GM23248 (cell line): Measurements from ENCODE around the gene PEX13. TPM values are rescaled to one million over a fixed set of nuclear protein-coding genes. Genes with fewer than 3 reads are reported as not detected.

ENCODE experiments used
- DNase-seq: peaks from one replicate; pipeline ENCODE4 v3.0.0-alpha.2; 2015
- H2AFZ ChIP-seq: fragments of 200-600 bp; sonication (generic); 2 replicates; pipeline ENCODE4 v1.6.1; 2016; ENCODE audit warnings: antibody characterized with exemption
- H3F3A ChIP-seq: fragments of 200-600 bp; sonication (generic); 2 replicates; pipeline ENCODE4 v1.6.1; 2016; ENCODE audit warnings: mild to moderate bottlenecking, antibody characterized with exemption, mixed run types; ENCODE audit not compliant: insufficient read depth
- H3K27ac ChIP-seq: fragments of 200-600 bp; sonication (generic); 2 replicates; pipeline ENCODE4 v1.5.1; 2016; ENCODE audit warnings: mild to moderate bottlenecking
- H3K27me3 ChIP-seq: fragments of 200-600 bp; sonication (generic); replicated peaks from 2 replicates; pipeline ENCODE4 v1.6.1; 2016; ENCODE audit warnings: mild to moderate bottlenecking; ENCODE audit not compliant: insufficient read depth
- H3K36me3 ChIP-seq: fragments of 200-600 bp; sonication (generic); 2 replicates; pipeline ENCODE4 v1.6.1; 2016; ENCODE audit warnings: low read depth, mild to moderate bottlenecking
- H3K4me1 ChIP-seq: fragments of 200-600 bp; sonication (generic); 2 replicates; pipeline ENCODE4 v1.6.1; 2016; ENCODE audit warnings: mild to moderate bottlenecking; ENCODE audit not compliant: insufficient read depth
- H3K4me2 ChIP-seq: fragments of 200-600 bp; sonication (generic); one replicate; pipeline ENCODE4 v1.6.1; 2016; ENCODE audit warnings: mild to moderate bottlenecking; ENCODE audit not compliant: unreplicated experiment
- H3K4me3 ChIP-seq: fragments of 200-600 bp; sonication (generic); 2 replicates; pipeline ENCODE4 v1.5.1; 2016; ENCODE audit warnings: mild to moderate bottlenecking
- H3K79me2 ChIP-seq: fragments of 200-600 bp; sonication (generic); 2 replicates; pipeline ENCODE4 v1.6.1; 2016; ENCODE audit warnings: mild to moderate bottlenecking; ENCODE audit not compliant: insufficient read depth
- H3K9ac ChIP-seq: fragments of 200-600 bp; sonication (generic); 2 replicates; pipeline ENCODE4 v1.6.1; 2016; ENCODE audit warnings: mild to moderate bottlenecking
- H3K9me2 ChIP-seq: fragments of 200-600 bp; sonication (generic); 2 replicates; pipeline ENCODE4 v1.6.1; 2016; ENCODE audit warnings: mixed run types, mild to moderate bottlenecking, moderate library complexity; ENCODE audit not compliant: insufficient read depth
- H3K9me3 ChIP-seq: fragments of 200-600 bp; sonication (generic); one replicate; pipeline ENCODE4 v1.6.1; 2017; ENCODE audit warnings: low read depth
- H4K20me1 ChIP-seq: fragments of 200-600 bp; sonication (generic); 2 replicates; pipeline ENCODE4 v1.6.0; 2016; ENCODE audit not compliant: insufficient read depth
- EZH2 ChIP-seq: fragments of 200-600 bp; sonication (generic); IDR thresholded peaks from 2 replicates; pipeline ENCODE4 v1.6.1; 2018; ENCODE audit warnings: antibody characterized with exemption, mild to moderate bottlenecking; ENCODE audit not compliant: insufficient read depth, poor library complexity, severe bottlenecking
- EZH2phosphoT487 ChIP-seq: fragments of 200-600 bp; sonication (generic); IDR thresholded peaks from 2 replicates; pipeline ENCODE4 v1.6.1; 2018; ENCODE audit warnings: antibody characterized with exemption, moderate library complexity, mild to moderate bottlenecking, low read depth; ENCODE audit not compliant: insufficient read depth
- WGBS, 2 experiments: methylation state at CpG; one replicate each; pipeline ENCODE4 v1.1.6; 2015 to 2017; ENCODE audit warnings: low lambda C conversion rate in 2 of 2, low coverage in 1 of 2; ENCODE audit errors: missing lambda C conversion rate in 2 of 2; 5-methylcytosine and 5-hydroxymethylcytosine counted together
- in situ Hi-C: fragments of 300-500 bp; cut with MboI; formaldehyde crosslinking; loops from 2 replicates; pipeline ENCODE4 v1.15.0; 2020
- polyA plus RNA-seq: library from polyadenylated mRNA; unstranded; fragments of >200 nt; fragmentation: Nextera tagmentation; extraction: Ambion mirVana; gene quantifications from 2 replicates; pipeline ENCODE4 v1.2.1, GENCODE V29; 2016
- total RNA-seq: library from RNA; depleted of rRNA; stranded (reverse); fragments of >200 nt; shearing (Covaris generic); gene quantifications from 2 replicates; pipeline ENCODE4 v1.2.3, GENCODE V29; 2014; rRNA removed

PEX13 gene
- total RNA-seq = 39.1 and 43.6 TPM in 2 replicates
- 22.4 and 25.0 TPM in 2 replicates for polyA plus RNA-seq

GRCh38 chr2:61017556-61018317 is at the start of gene PEX13, which contains the start of gene PUS10:
TSS of gene PEX13 (plus strand) at chr2:61017720. CDS start at chr2:61017760, 40 bp downstream.
TSS of gene PUS10 (minus strand) at chr2:61018255. CDS start at chr2:61011890, 6,365 bp downstream.
- Histone ChIP-seq H3K4me3 (peak within 1 kb of the TSS; percentile 90), H3K9me3 (no peaks in the 10 kb centered on the region), H3K9ac (peak within 1 kb of the TSS; percentile 87), H3K4me1 (peaks cover 18% of the 10 kb centered on the region), H3K4me2 (peak within 1 kb of the TSS; percentile 81), H3F3A (peaks cover 9% of the 10 kb centered on the region; the same call in 1 of the 2 replicates), H2AFZ (peak within 1 kb of the TSS; percentile 93), H3K9me2 (no peaks in the 10 kb centered on the region), H4K20me1 (no peaks in the 10 kb centered on the region), H3K27me3 (no peaks in the 10 kb centered on the region), H3K27ac (peak within 1 kb of the TSS; percentile 74), H3K36me3 (no peaks in the 10 kb centered on the region), H3K79me2 (peaks cover 69% of the 10 kb centered on the region)
- TF ChIP-seq EZH2 = no peak
- DNase-seq = peak; percentile 88
- in situ Hi-C loops = no loop called here
- 2% methylated on average over 37 to 39 of the region's 39 CpGs for WGBS, 2 experiments

GRCh38 chr2:60972889-60973656 is 44.4 kb upstream of the PEX13 start:
- no peak overlapping the region for H2AFZ ChIP-seq
- no peak for DNase-seq
- 92 to 93% methylated on average over 29 to 32 of the region's 32 CpGs for WGBS, 2 experiments

GRCh38 chr2:60973705-60974104 is 43.8 kb upstream of the PEX13 start:
- no peak overlapping the region for H3K4me2 ChIP-seq
- no peaks in the 10 kb centered on the region for H4K20me1 ChIP-seq
- no peaks in the 10 kb centered on the region for H3K9me2 ChIP-seq
- in situ Hi-C loops = no loop called here
- H3K79me2 ChIP-seq = no peaks in the 10 kb centered on the region
- no peak overlapping the region for H3K9ac ChIP-seq
- no peak overlapping the region for H3K27ac ChIP-seq
- DNase-seq = no peak
- no peak for TF ChIP-seq EZH2
- no peak for TF ChIP-seq EZH2phosphoT487
- no peak overlapping the region for H2AFZ ChIP-seq
- H3K27me3 ChIP-seq = no peaks in the 10 kb centered on the region
- no peaks in the 10 kb centered on the region for H3K9me3 ChIP-seq
- H3K4me1 ChIP-seq = no peaks in the 10 kb centered on the region
- no peaks in the 10 kb centered on the region for H3F3A ChIP-seq
- no peaks in the 10 kb centered on the region for H3K36me3 ChIP-seq
- no peak overlapping the region for H3K4me3 ChIP-seq
- 56 to 62% methylated on average over 5 of the region's 5 CpGs for WGBS, 2 experiments

More at GRCh38 chr2:60972889-60973656, 44.4 kb upstream of the PEX13 start:
- no peak overlapping the region for H3K27ac ChIP-seq
- no peak overlapping the region for H3K9ac ChIP-seq
- no peaks in the 10 kb centered on the region for H3K79me2 ChIP-seq
- H3K9me3 ChIP-seq = no peaks in the 10 kb centered on the region
- no peak overlapping the region for H3K4me3 ChIP-seq
- in situ Hi-C loops = no loop called here
- no peaks in the 10 kb centered on the region for H4K20me1 ChIP-seq
- H3F3A ChIP-seq = no peaks in the 10 kb centered on the region
- no peaks in the 10 kb centered on the region for H3K4me1 ChIP-seq
- H3K4me2 ChIP-seq = no peak overlapping the region
- no peaks in the 10 kb centered on the region for H3K9me2 ChIP-seq
- H3K36me3 ChIP-seq = no peaks in the 10 kb centered on the region
- TF ChIP-seq EZH2phosphoT487 (no peak), EZH2 (no peak)
- no peaks in the 10 kb centered on the region for H3K27me3 ChIP-seq

GRCh38 chr2:60974652-60975051 is 42.9 kb upstream of the PEX13 start:
- WGBS, 2 experiments = 93 to 95% methylated on average over 16 of the region's 16 CpGs
- no peak for DNase-seq
- no peak overlapping the region for H3K4me3 ChIP-seq
- H3K27ac ChIP-seq = no peak overlapping the region
- H3K27me3 ChIP-seq = no peaks in the 10 kb centered on the region
- H3K4me1 ChIP-seq = no peaks in the 10 kb centered on the region
- no peaks in the 10 kb centered on the region for H3F3A ChIP-seq
- no peaks in the 10 kb centered on the region for H4K20me1 ChIP-seq
- in situ Hi-C loops = loop anchor here (25.0 kb wide), 1 partner anchor 262 kb away; no protein-coding TSS in a partner anchor
- TF ChIP-seq EZH2phosphoT487 (no peak), EZH2 (no peak)
- no peaks in the 10 kb centered on the region for H3K36me3 ChIP-seq
- H3K79me2 ChIP-seq = no peaks in the 10 kb centered on the region
- H3K9me3 ChIP-seq = no peaks in the 10 kb centered on the region
- H3K9me2 ChIP-seq = no peaks in the 10 kb centered on the region
- H2AFZ ChIP-seq = no peak overlapping the region
- no peak overlapping the region for H3K9ac ChIP-seq
- no peak overlapping the region for H3K4me2 ChIP-seq
